ENCODE measurements around the gene PDLIM5.
"Not testable (repeated sequence)": the region's sequence is repeated elsewhere in the genome, so short reads cannot be mapped to it uniquely, and the experiment has no call there.

The PDLIM5 gene

DNA sequence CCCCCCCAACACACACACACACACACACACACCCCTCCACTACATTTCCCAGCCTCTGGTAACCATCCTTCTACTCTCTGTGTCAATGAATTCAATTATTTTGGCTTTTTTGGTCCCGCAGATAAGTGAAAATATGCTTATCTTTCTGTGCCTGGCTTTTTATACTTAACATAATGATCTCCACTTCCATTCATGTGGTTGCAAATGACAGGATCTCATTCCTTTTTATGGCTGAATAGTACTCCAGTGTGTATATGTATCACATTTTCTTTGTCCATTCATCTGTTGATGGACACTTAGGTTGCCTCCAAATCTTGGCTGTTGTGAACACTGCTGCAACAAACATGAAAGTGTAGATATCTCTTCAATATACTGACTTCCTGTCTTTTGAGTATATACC is 59.8 kb downstream of the PDLIM5 start:
- no peak for DNase-seq (ENCODE audit: low read depth)
- H3K4me3 ChIP-seq (ENCODE audit: low read depth, low read length) = no peak overlapping the region
- TF ChIP-seq, protein P1, sequence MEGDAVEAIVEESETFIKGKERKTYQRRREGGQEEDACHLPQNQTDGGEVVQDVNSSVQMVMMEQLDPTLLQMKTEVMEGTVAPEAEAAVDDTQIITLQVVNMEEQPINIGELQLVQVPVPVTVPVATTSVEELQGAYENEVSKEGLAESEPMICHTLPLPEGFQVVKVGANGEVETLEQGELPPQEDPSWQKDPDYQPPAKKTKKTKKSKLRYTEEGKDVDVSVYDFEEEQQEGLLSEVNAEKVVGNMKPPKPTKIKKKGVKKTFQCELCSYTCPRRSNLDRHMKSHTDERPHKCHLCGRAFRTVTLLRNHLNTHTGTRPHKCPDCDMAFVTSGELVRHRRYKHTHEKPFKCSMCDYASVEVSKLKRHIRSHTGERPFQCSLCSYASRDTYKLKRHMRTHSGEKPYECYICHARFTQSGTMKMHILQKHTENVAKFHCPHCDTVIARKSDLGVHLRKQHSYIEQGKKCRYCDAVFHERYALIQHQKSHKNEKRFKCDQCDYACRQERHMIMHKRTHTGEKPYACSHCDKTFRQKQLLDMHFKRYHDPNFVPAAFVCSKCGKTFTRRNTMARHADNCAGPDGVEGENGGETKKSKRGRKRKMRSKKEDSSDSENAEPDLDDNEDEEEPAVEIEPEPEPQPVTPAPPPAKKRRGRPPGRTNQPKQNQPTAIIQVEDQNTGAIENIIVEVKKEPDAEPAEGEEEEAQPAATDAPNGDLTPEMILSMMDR (IDR thresholded peaks at IDR 0.05; ENCODE audit: insufficient read depth, low read depth, low read length, missing control alignments) = no peak

DNA sequence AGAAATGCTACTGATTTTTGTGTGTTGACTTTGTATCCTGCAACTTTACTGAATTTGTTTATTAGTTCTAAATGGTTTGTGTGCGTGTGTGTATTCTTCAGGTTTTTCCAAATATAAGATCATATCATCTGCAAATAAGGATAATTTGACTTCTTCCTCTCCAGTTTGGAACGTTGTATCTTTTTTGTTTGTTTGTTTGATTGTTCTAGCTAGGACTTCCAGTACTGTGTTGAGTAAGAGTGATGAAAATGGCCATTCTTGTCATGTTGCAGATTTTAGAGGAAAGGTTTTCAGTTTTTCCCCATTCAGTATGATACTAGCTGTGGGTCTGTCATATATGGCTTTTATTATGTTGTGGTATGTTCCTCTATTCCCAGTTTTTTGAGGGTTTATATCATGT is 61.8 kb downstream of the PDLIM5 start:
- DNase-seq (ENCODE audit: low read depth); H3K4me3 ChIP-seq (ENCODE audit: low read depth, low read length): not testable (repeated sequence)

DNA sequence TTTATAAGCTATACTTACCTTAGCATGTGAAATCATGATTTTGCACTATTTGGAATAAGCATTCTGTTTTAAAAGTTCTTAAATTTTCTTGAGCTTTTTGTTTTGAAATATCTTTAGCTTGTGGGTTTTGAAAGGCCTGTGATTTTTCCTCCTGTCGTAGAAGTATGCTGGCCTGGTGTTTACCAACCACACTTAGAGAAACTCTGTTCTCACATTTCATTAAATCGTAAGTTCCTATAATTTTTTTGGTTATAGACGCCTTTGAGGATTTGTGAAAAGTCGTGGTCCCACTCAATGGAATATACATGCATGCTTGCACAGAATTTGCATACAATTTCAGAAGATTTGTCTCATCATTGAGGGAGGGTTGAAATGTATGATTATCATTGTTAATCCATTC is 63.6 kb downstream of the PDLIM5 start:
- no peak overlapping the region for H3K4me3 ChIP-seq (ENCODE audit: low read depth, low read length)
- TF ChIP-seq, protein P1 (IDR thresholded peaks at IDR 0.05; ENCODE audit: insufficient read depth, low read depth, low read length, missing control alignments) = no peak
- no peak for DNase-seq (ENCODE audit: low read depth)

DNA sequence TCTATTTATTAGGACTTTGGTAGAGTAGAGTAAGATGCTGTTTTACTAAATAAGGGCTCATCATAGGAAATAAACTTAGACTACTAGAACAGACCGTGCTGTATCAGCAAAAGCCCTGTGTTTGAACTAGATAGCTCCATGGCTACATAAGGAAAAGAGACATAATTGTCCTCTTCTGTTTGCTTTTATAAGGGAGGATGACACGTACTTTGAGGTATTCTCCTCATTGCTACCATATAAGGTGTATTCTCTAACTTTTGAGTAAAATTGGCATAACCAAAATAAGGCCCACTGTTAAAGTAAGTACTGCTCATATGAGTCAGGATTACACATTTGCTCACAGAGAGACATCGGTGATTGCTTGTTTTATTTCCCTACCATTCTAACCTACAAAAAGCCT is 64.3 kb downstream of the PDLIM5 start:
- no peak overlapping the region for H3K4me3 ChIP-seq (ENCODE audit: low read depth, low read length)
- TF ChIP-seq, protein P1 (IDR thresholded peaks at IDR 0.05; ENCODE audit: insufficient read depth, low read depth, low read length, missing control alignments) = no peak
- no peak for DNase-seq (ENCODE audit: low read depth)

DNA sequence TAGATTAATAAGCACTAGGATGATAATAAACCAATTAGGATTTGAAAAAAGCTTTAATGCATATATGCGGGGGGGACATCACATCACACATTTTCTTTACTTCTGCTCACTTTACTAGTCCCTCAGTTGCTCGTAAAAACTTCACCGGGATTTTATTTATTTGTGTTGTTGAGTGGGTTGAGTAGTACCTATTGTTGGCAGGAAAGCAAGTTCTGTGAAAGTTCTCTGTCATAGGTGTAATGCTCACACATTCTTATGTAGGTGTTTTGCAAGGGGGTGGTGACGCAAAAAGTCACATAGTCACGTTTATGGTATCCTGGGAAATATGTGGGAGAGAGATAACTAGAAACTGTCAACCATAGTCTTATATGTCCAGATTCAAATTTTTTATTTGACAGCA is 65.3 kb downstream of the PDLIM5 start:
- no peak for DNase-seq (ENCODE audit: low read depth)
- H3K4me3 ChIP-seq (ENCODE audit: low read depth, low read length) = no peak overlapping the region
- TF ChIP-seq, protein P1 (IDR thresholded peaks at IDR 0.05; ENCODE audit: insufficient read depth, low read depth, low read length, missing control alignments) = no peak

DNA sequence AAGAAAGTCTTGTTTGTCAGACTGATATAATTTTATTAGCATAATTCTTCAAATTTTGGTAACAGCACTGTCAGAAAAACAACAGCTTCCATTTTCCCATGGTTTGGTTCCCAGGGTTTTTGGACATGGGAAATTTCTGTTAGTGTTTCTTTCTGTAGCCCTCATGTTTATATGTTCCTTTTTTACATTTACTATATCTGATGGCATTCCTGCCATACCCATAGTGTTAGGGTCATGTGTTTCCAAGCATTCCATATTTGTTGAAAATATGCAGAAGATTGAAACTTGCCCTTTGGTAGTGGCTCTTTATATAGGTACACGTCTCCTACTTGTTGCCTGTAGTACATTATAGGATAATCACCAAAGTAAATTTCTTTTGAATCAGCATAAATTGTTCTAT is 65.8 kb downstream of the PDLIM5 start:
- no peak overlapping the region for H3K4me3 ChIP-seq (ENCODE audit: low read depth, low read length)
- DNase-seq (ENCODE audit: low read depth) = no peak
- TF ChIP-seq, protein P1 (IDR thresholded peaks at IDR 0.05; ENCODE audit: insufficient read depth, low read depth, low read length, missing control alignments) = no peak

DNA sequence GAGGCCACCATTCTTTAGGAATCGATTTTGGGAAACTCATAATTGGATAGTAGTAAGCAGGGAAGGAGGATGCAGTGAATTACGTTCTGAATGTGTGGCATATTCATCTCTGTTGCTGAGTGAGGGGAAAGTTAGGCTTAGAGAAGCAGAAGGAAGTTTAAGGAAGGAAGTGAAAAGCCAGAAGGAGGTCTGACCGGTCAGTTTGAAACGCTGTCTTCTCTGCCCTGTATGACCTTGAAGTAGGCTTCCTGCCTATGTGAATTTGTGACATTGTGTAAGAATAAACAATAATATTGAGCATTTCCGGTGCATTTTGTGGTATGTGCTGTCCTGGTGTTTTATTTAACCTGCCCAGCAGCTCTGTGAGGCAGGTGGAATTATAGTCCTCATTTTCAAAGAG is 67.3 kb downstream of the PDLIM5 start:
- H3K4me3 ChIP-seq (ENCODE audit: low read depth, low read length) = no peak overlapping the region
- TF ChIP-seq, protein P1 (IDR thresholded peaks at IDR 0.05; ENCODE audit: insufficient read depth, low read depth, low read length, missing control alignments) = no peak
- DNase-seq (ENCODE audit: low read depth) = peak; percentile 54
